GM04504 (cell line): Measurements from ENCODE around the gene CRK.
"Not testable (repeated sequence)": the region's sequence is repeated elsewhere in the genome, so short reads cannot be mapped to it uniquely, and the experiment has no call there.

ENCODE experiments used
- DNase-seq: peaks from one replicate; pipeline ENCODE4 v3.0.0-alpha.2; 2012; ENCODE audit warnings: low read depth

Gene CRK

DNA sequence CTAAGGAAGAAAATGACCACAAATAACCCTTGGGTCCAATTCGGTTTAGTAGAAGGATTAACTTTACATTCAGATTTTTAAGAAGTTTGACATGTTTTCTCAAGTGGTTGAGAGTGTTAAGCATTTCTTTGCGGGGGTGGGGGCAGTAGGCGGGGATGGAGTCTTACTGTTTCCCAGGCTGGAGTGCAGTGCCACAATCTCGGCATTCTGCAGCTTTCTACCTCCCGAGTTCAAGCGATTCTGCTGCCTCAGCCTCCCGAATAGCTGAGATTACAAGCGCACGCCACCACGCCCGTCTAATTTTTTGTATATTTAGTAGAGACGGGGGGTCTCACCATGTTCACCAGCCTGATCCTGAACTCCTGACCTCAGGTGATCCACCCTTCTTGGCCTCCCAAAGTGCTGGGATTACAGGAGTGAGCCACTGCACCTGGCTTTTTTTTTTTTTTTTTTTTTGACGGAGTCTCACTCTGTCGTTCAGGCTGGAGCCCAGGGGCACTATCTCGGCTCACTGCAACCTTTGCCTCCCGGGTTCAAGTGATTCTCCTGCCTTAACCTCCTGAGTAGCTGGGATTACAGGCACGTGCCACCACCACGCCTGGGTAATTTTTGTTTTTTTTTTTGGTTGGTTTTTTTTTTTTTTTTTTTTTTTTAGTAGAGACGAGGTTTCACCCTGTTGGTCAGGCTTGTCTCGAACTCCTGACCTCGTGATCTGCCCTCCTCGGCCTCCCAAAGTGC is 68.4 kb downstream of the CRK start:
- not testable (repeated sequence) for DNase-seq

- DNase-seq = not testable (repeated sequence)
These were observed 69.3 kb downstream of the CRK start for GRCh38 chr17:1386675-1387190.

DNA sequence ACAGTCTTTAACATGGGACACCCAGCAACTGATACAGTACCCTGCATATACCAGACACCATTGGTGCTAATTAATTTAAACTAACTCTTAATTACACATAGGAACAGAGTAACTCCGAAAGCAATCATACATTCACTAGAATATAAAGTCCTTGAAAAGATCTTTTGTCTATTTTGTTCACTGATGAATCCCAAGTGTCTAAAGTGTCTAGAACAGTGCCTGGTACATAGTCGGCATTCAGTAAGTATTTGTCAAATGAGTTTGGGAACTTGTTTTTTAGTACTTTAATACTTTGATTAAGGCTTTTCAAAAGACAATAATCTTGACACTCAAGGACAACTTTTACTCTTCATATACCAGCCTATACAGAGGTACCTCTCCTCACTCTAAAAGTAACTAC is 69.8 kb downstream of the CRK start:
- no peak for DNase-seq

DNA sequence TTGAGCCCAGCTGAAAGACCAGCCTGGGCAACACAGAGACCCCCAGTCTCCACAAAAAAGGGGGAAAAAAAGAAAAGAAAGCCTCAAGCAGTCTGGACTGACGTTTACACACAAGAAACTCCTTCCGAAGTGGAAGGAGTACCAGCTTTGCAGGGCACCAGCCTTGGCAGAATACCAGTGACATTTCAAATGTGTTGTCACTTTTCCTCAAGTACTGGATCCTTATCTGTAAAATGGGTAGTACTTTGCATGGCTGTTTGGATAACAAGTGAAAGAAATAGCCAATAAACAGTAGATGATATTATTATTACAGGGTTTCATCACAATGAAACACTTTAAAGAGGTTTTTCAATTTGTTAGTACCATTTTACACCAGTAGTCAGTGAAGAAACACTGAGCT is 70.2 kb downstream of the CRK start:
- DNase-seq = no peak

DNA sequence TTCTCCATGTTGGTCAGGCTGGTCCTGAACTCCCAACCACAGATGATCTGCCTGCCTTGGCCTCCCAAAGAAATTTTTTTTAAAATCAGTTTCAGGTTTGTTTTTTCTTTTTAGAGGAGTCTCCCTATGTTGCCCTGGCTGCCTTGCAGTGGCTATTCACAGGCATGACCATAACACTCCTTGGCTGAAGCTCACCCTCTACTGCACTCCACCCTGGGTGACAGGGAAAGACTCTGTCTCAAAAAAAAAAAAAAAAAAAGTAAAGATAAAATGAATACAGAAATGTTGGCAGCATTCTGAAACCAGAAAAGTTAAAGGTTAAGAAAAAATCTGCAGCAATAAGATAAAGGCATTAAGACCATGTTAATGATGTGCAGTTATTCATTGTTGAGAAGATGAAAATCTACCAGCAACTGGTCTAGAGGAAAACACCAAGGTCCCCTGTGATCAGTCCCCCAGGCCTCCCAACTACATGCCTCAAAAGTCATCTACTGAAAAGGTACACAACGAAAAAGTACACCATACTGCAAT is 71.1 kb downstream of the CRK start:
- DNase-seq = no peak

DNA sequence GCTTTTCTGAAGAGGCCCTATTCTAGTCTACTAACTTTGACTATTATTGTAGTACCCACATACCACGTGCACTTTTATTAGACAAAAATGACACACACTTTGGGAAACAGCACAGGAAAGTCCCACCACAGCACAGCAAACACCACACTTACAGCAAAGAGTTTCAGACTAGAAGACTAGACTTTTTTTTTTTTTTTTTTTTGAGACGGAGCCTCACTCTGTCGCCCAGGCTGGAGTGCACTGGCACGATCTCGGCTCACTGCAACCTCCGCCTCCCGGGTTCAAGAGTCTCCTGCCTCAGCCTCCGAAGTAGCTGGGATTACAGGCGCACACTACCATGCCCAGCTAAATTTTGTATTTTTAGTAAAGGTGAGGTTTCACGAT is 76.1 kb downstream of the CRK start:
- no peak for DNase-seq

- DNase-seq = no peak
These were observed 76.7 kb downstream of the CRK start for GRCh38 chr17:1379208-1379929.

GRCh38 chr17:1378476-1378860 is 77.6 kb downstream of the CRK start:
- not testable (repeated sequence) for DNase-seq

DNA sequence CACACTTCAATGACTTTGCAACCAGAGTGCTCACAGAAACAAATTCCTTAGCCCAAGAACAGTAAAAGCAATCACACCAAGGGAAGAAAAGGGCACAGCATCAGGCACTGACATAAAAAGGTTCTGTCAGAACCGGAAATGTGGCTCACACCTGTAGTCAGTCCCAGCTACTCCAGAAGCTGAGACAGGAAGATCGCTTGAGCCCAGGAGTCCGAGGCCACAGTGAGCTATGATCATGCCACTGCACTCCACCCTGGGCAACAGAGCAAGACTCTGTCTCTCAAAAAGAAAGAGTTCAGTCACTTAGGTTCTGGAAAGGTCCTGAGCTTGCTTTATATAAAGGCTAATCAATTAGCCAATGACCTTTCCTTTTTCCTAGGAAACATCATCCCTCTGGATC is 78.7 kb downstream of the CRK start:
- no peak for DNase-seq

GRCh38 chr17:1376061-1376460 is 80.0 kb downstream of the CRK start:
- no peak for DNase-seq

- no peak for DNase-seq
These were observed 80.4 kb downstream of the CRK start for GRCh38 chr17:1375615-1376014.

GRCh38 chr17:1374431-1375177 is 81.4 kb downstream of the CRK start:
- DNase-seq = no peak

DNA sequence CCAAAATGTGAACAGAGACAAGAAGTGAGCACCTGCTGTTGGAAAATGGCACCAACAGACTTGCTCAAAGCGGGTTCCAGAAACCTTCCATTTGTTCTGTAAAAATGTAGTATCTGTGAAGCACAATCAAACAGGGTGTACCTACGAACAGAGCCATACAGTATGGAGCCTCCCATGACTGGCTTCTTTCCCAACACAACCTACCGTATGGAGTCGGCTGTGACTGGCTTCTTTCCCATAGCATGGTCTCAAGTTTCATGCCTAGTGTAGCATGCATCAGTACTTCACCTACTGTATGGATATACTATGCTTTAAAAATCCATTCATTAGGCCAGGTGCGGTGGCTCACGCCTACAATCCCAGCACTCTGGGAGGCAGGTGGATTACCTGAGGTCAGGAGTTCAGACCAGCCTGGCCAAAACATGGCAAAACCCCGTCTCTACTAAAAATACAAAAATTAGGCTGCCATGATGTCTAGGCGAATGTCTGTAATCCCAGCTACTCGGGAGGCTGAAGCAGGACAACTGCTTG is 82.3 kb downstream of the CRK start:
- DNase-seq = no peak

- DNase-seq = no peak
These were observed 83.4 kb downstream of the CRK start for GRCh38 chr17:1372618-1373017.

DNA sequence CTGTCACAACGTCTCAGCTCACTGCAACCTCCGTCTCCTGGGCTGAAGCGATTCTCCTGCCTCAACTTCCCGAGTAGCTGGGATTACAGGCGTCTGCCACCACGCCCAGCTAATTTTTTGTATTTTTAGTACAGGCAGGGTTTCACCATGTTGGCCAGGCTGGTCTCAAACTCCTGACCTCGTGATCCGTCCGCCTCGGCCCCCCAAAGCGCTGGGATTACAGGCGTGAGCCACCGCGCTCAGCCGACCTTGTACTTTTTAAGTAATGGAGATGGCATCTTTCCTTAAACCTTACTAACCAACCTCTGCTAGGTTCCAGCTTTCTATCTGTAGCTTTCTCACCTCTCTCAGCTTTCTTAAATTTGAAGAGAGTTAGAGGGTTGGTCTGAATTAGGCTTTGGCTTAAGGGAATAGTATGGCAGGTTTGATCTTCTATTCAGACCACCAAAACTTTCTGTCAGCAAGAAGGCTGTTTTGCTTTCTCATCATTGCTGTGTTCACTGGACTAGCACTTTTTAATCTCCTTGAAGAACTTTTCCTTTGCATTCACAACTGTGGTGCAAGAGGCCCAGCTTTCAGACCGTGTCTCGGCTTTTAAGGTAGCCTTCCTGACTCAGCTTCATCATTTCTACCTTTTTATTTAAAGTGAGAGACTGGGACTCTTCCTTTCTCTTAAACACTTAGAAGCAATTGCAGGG is 84.0 kb downstream of the CRK start:
- no peak for DNase-seq
